ENCODE measurements around the gene DNAJC30.
"Not testable (repeated sequence)": the region's sequence is repeated elsewhere in the genome, so short reads cannot be mapped to it uniquely, and the experiment has no call there.

DNAJC30 gene

DNA sequence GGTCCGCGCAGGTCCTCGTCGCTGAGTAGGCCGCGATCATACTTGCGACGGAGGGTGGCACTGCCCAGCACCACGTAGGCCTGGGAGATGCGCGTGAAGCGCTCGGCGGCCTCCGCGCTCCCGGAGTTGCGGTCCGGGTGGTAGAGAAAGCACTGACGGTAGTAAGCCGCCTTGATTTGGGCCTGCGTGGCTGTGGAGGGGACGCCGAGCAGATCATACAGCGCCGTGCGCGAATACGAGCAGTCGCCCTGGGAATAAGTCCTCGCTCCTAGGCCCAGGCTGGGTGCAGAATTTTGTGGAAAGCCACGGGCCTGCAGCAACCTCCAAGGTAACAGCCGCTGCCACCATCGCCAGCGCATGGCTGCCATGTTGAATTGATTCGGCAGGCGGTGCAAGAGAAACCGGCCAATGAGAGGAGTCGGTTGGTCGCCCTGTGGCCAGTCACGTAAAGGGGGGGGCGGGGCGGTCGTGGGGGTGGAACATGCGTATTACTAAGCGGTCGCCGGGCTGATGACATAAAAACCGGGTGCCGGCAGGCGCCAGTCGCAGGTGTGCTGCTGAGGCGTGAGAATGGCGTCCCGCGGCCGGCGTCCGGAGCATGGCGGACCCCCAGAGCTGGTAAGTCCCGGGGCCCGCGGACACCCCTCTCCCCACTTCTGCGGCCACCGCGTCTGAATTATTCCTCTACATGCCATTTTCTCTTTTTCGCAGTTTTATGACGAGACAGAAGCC lies at the start of gene DNAJC30, which contains the start of gene BUD23:
TSS of gene DNAJC30 (minus strand) at position 398 of the 732 bp plus-strand sequence. CDS start at position 368, 30 bp downstream.
TSS of gene BUD23 (plus strand) at position 542 of the 732 bp plus-strand sequence. CDS start at position 571, 29 bp downstream.
- peak; percentile 97 for DNase-seq (ENCODE audit: insufficient read length, low spot score)
- peak; percentile 95 for FAIRE-seq

GRCh38 chr7:73732397-73732796 lies 49.1 kb upstream of the DNAJC30 start:
- FAIRE-seq (no peak), DNase-seq (ENCODE audit: insufficient read length, low spot score) (no peak)

GRCh38 chr7:73730485-73730884 lies 47.2 kb upstream of the DNAJC30 start:
- FAIRE-seq (no peak), DNase-seq (ENCODE audit: insufficient read length, low spot score) (no peak)

- DNase-seq (ENCODE audit: insufficient read length, low spot score) (no peak), FAIRE-seq (no peak)
Measured at GRCh38 chr7:73728551-73728950, 45.3 kb upstream of the DNAJC30 start.

GRCh38 chr7:73727952-73728351 lies 44.7 kb upstream of the DNAJC30 start:
- FAIRE-seq, result no peak

DNA sequence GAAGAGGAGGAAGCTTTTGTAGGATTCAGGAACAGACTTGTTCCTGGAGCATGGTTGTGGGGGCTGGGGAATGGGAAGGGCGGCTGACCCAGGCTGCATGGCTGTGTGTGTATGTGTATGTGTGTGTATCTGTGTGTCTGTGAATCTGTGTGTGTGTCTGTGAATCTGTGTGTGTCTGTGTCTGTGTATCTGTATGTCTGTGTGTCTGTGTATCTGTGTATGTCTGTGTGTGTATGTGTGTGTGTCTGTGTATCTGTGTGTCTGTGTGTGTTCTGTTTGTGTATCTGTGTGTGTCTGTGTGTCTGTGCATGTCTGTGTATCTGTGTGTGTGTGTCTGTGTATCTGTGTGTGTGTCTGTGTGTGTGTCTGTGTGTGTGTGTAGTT lies 42.8 kb upstream of the DNAJC30 start:
- FAIRE-seq, result no peak
- DNase-seq (ENCODE audit: insufficient read length, low spot score), result no peak

More at GRCh38 chr7:73727952-73728351, 44.7 kb upstream of the DNAJC30 start:
- DNase-seq (ENCODE audit: insufficient read length, low spot score), result no peak

- FAIRE-seq, result no peak
- no peak for DNase-seq (ENCODE audit: insufficient read length, low spot score)
Measured at GRCh38 chr7:73723813-73724212, 40.6 kb upstream of the DNAJC30 start.

DNA sequence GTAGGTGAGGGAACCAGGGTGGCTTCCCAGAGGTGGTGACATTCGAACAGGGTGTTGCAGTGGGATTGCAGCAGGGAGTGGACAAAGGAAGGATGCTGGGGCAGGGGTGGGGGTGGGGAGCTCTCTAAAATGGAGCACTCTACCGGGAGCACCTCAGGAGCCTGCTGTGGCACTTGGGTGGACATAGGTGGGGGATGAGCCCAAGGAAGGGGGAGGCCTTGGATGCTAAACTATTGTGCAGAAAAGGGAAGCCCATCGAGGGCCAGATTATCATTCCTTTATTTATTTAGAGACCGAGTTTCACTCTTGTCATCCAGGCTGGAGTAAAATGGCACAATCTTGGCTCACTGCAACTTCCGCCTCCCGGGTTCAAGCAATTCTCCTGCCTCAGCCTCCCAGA lies 39.5 kb upstream of the DNAJC30 start:
- DNase-seq (ENCODE audit: insufficient read length, low spot score), result no peak
- FAIRE-seq, result no peak

DNA sequence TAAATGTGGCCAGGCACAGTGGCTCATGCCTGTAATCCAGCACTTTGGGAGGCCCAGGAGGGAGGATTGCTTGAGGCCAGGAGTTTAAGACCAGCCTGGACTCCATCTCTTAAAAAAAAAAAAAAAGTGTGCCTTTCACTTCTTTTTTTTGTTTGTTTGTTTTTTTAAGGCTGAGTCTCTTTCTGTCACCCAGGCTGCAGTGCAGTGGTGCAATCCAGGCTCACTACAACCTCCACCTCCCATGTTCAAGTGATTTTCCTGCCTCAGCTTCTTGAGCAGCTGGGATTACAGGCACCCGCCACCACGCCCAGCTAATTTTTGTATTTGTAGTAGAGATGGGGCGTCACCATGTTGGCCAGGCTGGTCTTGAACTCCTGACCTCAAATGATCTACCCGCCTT lies 38.9 kb upstream of the DNAJC30 start:
- FAIRE-seq; DNase-seq (ENCODE audit: insufficient read length, low spot score): not testable (repeated sequence)

GRCh38 chr7:73721377-73721817 lies 38.1 kb upstream of the DNAJC30 start:
- DNase-seq (ENCODE audit: insufficient read length, low spot score), result no peak
- no peak for FAIRE-seq

- not testable (repeated sequence) for FAIRE-seq
Measured at GRCh38 chr7:73720443-73720842, 37.2 kb upstream of the DNAJC30 start.

DNA sequence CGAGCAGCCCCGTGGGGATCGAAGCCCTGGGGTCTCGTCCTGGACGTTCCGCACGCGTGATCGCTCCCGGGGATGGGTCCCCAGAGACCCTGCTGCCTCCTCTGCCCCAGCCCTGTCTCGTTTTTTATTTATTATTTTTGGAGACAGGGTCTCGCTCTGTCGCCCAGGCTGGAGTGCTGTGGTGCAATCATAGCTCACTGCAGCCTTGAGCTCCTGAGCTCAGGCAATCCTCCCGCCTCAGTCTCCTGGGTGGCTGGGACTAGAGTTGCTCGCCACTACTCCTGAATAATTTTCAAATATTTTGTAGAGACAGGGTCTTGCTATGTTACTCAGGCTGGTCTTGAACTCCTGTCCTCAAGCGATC lies 36.5 kb upstream of the DNAJC30 start:
- DNase-seq (ENCODE audit: insufficient read length, low spot score), result no peak

More at GRCh38 chr7:73720443-73720842, 37.2 kb upstream of the DNAJC30 start:
- not testable (repeated sequence) for DNase-seq (ENCODE audit: insufficient read length, low spot score)

GRCh38 chr7:73718905-73719805 lies 35.9 kb upstream of the DNAJC30 start, which contains the start of gene STX1A:
Gene STX1A, minus strand, starts transcription at chr7:73719669. Its CDS starts 38 bp downstream, at chr7:73719631.
- no peak for FAIRE-seq

More for the DNA sequence above, 36.5 kb upstream of the DNAJC30 start:
- FAIRE-seq, result no peak

DNA sequence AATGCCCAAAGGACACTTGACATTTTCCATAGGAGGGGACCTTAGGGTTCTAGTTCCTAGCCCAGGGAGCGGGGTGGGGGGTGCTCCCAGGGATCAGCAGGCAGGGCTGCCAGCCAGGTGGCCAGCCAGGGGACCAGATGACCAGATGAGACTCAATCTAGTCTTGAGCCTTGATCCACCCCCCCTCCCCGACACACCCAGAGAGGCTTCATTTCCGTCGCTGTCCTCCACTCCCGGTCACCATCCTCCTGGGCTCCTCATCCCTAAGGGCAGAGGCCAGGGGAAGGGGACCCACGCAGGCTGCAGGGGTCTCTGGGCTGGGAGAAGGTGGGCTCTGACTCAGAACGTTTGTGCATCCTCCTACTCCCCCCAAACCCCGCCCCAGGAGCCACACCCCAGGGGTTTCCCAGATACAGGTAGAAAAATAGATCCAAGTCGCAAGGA lies 35.2 kb upstream of the DNAJC30 start:
- DNase-seq (ENCODE audit: insufficient read length, low spot score), result no peak
- no peak for FAIRE-seq

More at GRCh38 chr7:73718905-73719805, 35.9 kb upstream of the DNAJC30 start, which contains the start of gene STX1A:
- peak; percentile 96 for DNase-seq (ENCODE audit: insufficient read length, low spot score)

GRCh38 chr7:73717991-73718405 lies 34.7 kb upstream of the DNAJC30 start:
- FAIRE-seq, result no peak
- no peak for DNase-seq (ENCODE audit: insufficient read length, low spot score)

DNA sequence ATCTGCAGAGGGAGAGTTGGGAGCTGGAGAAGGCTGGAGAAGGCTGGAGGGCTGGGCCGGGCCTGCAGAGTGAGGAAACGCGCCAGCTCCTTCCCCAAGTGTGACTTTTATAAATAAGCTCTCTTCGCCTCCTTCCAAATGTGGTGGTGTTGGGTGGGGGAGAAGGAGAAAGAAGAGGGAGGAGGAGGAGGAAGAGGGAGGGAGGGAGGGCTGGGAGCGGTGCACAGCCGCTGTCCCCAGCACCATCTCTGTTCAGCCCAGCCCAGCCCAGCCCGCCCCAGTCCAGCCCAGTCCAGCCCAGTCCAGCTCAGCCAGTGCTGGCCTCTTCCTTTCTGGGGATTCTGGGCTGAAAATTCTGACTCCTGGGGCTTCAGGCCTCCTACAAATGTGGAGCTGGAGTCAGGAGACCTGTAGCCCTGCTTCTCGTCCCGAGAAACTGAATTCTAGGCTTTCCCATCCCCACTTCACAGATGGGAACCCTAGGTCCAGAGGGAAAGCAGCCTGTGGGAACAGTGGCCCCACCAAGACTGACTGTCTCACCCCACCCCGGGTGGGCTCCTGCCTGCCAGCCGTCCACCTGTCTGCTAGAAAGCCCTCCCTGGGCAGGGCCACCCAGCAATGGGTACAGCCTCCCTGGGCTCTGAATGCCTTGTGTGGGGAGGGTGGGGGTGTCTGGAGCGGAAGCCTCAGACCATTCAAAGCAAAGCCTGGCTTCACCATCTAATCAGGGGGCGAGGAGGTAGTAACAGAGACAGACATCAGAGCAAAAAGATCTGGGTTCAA lies 34.0 kb upstream of the DNAJC30 start:
- no peak for DNase-seq (ENCODE audit: insufficient read length, low spot score)

DNA sequence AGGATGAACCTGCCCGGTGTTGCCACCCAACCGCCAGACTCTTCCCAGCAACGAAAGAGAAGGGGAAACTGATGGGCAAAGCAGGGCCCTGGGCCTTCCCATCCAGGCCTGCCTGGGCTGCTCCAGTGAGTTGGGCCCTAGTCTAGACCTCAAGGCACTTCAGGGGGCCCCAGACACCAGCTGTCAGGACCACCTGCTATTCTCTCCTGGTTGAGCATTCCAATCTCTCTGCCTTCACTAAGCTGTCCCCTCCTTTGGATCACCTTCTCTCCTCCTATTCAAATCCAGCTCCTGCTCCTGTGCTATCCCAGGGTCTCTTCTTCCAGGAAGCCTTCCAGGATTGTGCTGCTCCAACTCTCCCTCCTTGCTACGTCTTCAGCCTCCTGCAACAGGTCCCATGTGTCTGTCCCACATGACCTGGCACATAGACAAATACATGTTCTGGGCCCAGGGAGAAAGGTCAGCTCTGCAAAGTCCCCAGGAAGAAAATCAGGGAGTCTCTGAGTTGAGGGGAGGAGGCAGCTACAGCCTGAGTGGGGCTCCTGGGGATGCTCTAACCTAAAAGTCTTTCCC lies 33.2 kb upstream of the DNAJC30 start:
- FAIRE-seq (no peak), DNase-seq (ENCODE audit: insufficient read length, low spot score) (no peak)

More for the DNA sequence above, 34.0 kb upstream of the DNAJC30 start:
- no peak for FAIRE-seq

DNA sequence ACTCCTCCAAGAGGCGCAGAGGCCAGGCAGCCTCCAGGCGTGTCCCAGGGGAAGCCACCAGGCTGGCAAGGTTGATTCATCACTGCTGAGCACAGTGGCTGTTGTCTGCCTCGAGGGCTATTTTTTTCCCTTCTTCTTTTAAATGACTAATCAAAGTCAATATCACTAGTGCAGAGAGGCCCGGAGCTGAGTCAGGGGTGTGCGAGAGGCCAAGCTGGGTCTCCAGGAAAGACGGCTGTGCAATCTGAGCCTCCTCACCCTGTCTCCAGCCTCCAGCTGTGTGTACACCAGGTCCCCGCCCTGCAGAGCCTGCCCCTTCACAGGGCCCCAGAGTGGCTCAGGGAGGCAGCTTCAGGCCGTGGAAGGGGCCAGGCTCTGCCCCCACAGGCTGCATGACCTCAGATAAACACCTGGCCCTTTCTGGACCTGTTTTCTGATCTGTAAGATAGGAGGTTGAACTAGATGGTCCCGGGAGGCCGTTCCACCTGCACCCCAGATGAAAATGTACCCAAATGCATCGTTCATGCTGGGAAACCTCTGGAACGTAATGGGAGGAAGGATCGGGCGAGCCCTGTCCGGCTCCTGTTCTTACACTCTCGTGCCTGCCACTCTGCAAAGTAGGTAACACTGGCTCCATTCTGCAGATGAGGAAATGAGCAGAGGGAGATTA lies 32.5 kb upstream of the DNAJC30 start:
- no peak for FAIRE-seq

GRCh38 chr7:73713319-73713718 lies 30.1 kb upstream of the DNAJC30 start:
- not testable (repeated sequence) for DNase-seq (ENCODE audit: insufficient read length, low spot score); FAIRE-seq

More for the DNA sequence above, 32.5 kb upstream of the DNAJC30 start:
- DNase-seq (ENCODE audit: insufficient read length, low spot score), result no peak
